ENCODE results near the gene GPRC5C.
A peak's percentile ranks its signal among the peaks of the same experiment; 100 is the strongest.

GPRC5C gene

DNA sequence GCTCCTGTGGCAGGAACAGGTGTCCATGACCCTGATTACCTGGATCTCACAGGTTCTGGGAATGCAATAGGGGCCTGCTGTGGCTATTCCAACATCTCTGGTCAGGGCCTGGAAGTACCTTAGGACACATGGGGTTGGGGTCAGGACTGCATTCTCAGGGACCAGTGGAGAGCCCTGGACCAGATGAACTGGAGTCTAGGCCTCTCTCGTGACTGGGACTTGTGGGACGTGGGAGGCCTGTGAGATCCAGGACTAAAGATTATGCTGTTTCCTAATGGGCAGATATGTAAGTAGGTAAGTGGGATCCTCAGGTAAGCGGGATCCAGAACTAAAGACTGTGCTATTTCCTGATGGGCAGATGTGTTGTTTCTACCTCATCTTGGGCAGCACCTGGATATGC, 18.3 kb downstream of the GPRC5C start:
- Histone ChIP-seq H3K36me3 (ENCODE audit: control insufficient read depth, insufficient read depth, low read length) (peaks cover 4% of the 10 kb centered on the region), H3K9me3 (ENCODE audit: control insufficient read depth, insufficient read depth, low read length) (no peaks in the 10 kb centered on the region), H3K4me3 (ENCODE audit: low read depth, low read length) (no peak overlapping the region), H3K27me3 (ENCODE audit: control insufficient read depth, insufficient read depth, low read length) (peaks cover 17% of the 10 kb centered on the region), H3K4me1 (ENCODE audit: control insufficient read depth, insufficient read depth, low read length) (peaks cover 13% of the 10 kb centered on the region), H3K9ac (ENCODE audit: low read depth, low read length) (no peak overlapping the region)

DNA sequence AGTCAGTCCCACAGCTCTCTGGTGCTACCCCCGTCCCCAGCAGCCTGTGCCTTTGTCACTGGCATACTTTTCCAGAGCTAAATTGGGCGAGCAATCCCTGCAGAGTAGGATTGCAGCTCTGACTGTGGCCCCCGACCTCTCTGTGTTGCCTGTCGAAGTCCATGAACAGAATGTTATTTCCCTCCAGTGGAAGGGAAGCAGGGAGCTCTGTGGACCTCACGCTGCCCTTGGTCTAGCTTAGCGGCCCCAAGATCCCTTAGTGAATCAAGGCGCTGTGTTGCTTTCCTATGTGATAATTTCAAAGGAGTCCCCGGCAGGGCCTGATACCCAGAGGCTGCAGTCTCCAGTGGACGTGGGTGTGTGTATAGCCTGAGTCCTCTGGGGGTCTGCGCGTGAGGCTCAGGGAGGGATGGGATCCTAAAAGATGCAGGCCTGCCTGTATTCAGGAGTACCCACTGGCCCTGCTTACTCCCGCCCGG, 19.1 kb downstream of the GPRC5C start:
- H3K9me3 ChIP-seq (ENCODE audit: control insufficient read depth, insufficient read depth, low read length), result no peaks in the 10 kb centered on the region
- peaks cover 11% of the 10 kb centered on the region for H3K4me1 ChIP-seq (ENCODE audit: control insufficient read depth, insufficient read depth, low read length)
- H3K36me3 ChIP-seq (ENCODE audit: control insufficient read depth, insufficient read depth, low read length), result peaks cover 4% of the 10 kb centered on the region
- peaks cover 20% of the 10 kb centered on the region for H3K27me3 ChIP-seq (ENCODE audit: control insufficient read depth, insufficient read depth, low read length)
- no peak overlapping the region for H3K4me3 ChIP-seq (ENCODE audit: low read depth, low read length)
- H3K9ac ChIP-seq (ENCODE audit: low read depth, low read length), result no peak overlapping the region

- H3K9ac ChIP-seq (ENCODE audit: low read depth, low read length), result no peak overlapping the region
- H3K9me3 ChIP-seq (ENCODE audit: control insufficient read depth, insufficient read depth, low read length), result no peaks in the 10 kb centered on the region
- H3K4me3 ChIP-seq (ENCODE audit: low read depth, low read length), result no peak overlapping the region
- H3K36me3 ChIP-seq (ENCODE audit: control insufficient read depth, insufficient read depth, low read length), result peaks cover 4% of the 10 kb centered on the region
- peaks cover 11% of the 10 kb centered on the region for H3K4me1 ChIP-seq (ENCODE audit: control insufficient read depth, insufficient read depth, low read length)
- H3K27me3 ChIP-seq (ENCODE audit: control insufficient read depth, insufficient read depth, low read length), result peaks cover 22% of the 10 kb centered on the region
Measured at GRCh38 chr17:74451557-74451956, 19.7 kb downstream of the GPRC5C start.

- no peaks in the 10 kb centered on the region for H3K36me3 ChIP-seq (ENCODE audit: control insufficient read depth, insufficient read depth, low read length)
- H3K4me1 ChIP-seq (ENCODE audit: control insufficient read depth, insufficient read depth, low read length), result peaks cover 11% of the 10 kb centered on the region
- no peak overlapping the region for H3K9ac ChIP-seq (ENCODE audit: low read depth, low read length)
- no peaks in the 10 kb centered on the region for H3K9me3 ChIP-seq (ENCODE audit: control insufficient read depth, insufficient read depth, low read length)
- peaks cover 22% of the 10 kb centered on the region for H3K27me3 ChIP-seq (ENCODE audit: control insufficient read depth, insufficient read depth, low read length)
- H3K4me3 ChIP-seq (ENCODE audit: low read depth, low read length), result no peak overlapping the region
Measured at GRCh38 chr17:74452033-74452840, 20.3 kb downstream of the GPRC5C start.

GRCh38 chr17:74452841-74453661, 21.2 kb downstream of the GPRC5C start:
- H3K36me3 ChIP-seq (ENCODE audit: control insufficient read depth, insufficient read depth, low read length), result no peaks in the 10 kb centered on the region
- peaks cover 25% of the 10 kb centered on the region for H3K27me3 ChIP-seq (ENCODE audit: control insufficient read depth, insufficient read depth, low read length)
- no peak overlapping the region for H3K9ac ChIP-seq (ENCODE audit: low read depth, low read length)
- H3K9me3 ChIP-seq (ENCODE audit: control insufficient read depth, insufficient read depth, low read length), result no peaks in the 10 kb centered on the region
- H3K4me3 ChIP-seq (ENCODE audit: low read depth, low read length), result peak overlapping the region; percentile 53
- H3K4me1 ChIP-seq (ENCODE audit: control insufficient read depth, insufficient read depth, low read length), result peaks cover 11% of the 10 kb centered on the region

- peaks cover 29% of the 10 kb centered on the region for H3K27me3 ChIP-seq (ENCODE audit: control insufficient read depth, insufficient read depth, low read length)
- H3K4me1 ChIP-seq (ENCODE audit: control insufficient read depth, insufficient read depth, low read length), result peaks cover 11% of the 10 kb centered on the region
- peak overlapping the region; percentile 53 for H3K4me3 ChIP-seq (ENCODE audit: low read depth, low read length)
- no peaks in the 10 kb centered on the region for H3K9me3 ChIP-seq (ENCODE audit: control insufficient read depth, insufficient read depth, low read length)
- H3K9ac ChIP-seq (ENCODE audit: low read depth, low read length), result no peak overlapping the region
- no peaks in the 10 kb centered on the region for H3K36me3 ChIP-seq (ENCODE audit: control insufficient read depth, insufficient read depth, low read length)
Measured at GRCh38 chr17:74453665-74454196, 21.8 kb downstream of the GPRC5C start.

GRCh38 chr17:74454197-74455024, 22.5 kb downstream of the GPRC5C start:
- Histone ChIP-seq H3K27me3 (ENCODE audit: control insufficient read depth, insufficient read depth, low read length) (peaks cover 29% of the 10 kb centered on the region), H3K4me1 (ENCODE audit: control insufficient read depth, insufficient read depth, low read length) (peaks cover 11% of the 10 kb centered on the region), H3K4me3 (ENCODE audit: low read depth, low read length) (peak overlapping the region; percentile 56), H3K9me3 (ENCODE audit: control insufficient read depth, insufficient read depth, low read length) (no peaks in the 10 kb centered on the region), H3K36me3 (ENCODE audit: control insufficient read depth, insufficient read depth, low read length) (no peaks in the 10 kb centered on the region), H3K9ac (ENCODE audit: low read depth, low read length) (no peak overlapping the region)

DNA sequence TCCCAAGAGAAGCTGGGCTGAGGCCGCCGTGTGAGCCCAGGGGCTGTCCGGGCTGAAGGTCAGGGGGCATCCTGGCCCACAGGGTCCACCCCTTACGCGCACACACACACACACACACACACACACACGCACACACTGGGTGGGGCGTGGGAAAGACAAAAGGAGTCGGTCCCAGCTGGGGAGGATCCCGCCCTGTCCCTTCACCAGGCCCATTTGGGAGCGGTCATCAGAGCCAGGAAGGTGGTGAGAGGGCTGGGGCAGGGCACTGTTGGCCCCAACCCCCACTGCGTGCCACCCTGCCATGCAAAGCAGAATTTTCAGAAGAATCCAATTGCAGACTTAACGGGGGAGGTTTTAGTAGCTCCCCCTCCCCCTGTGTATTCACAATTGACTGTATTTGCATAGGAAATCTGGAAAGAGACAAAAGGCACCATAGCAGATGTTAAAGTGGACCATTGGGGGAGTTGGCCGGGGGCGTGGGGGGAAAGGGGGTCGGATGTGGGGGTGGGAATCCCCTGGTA, 23.2 kb downstream of the GPRC5C start:
- Histone ChIP-seq H3K4me1 (ENCODE audit: control insufficient read depth, insufficient read depth, low read length) (peaks cover 11% of the 10 kb centered on the region), H3K9ac (ENCODE audit: low read depth, low read length) (no peak overlapping the region), H3K9me3 (ENCODE audit: control insufficient read depth, insufficient read depth, low read length) (no peaks in the 10 kb centered on the region), H3K27me3 (ENCODE audit: control insufficient read depth, insufficient read depth, low read length) (peaks cover 29% of the 10 kb centered on the region), H3K36me3 (ENCODE audit: control insufficient read depth, insufficient read depth, low read length) (no peaks in the 10 kb centered on the region), H3K4me3 (ENCODE audit: low read depth, low read length) (peak overlapping the region; percentile 56)

DNA sequence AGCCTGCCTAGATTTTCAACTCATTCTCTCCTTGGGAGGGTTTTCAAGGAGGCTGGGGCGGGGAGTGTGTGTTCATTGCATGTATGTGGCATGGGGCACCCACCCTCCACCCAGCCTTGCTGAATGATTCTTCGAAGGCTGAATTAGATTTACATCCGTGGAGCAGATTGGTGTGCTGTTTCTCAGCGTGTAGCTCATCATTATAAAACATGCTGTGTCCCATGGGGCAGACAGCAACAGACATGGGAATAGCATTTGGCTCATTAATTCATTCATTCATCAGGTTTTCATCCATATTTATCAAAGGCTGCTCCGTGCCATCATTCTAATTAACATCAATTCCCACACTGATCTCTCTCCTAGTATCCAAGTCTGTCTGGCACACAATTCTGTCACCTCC, 23.9 kb downstream of the GPRC5C start:
- Histone ChIP-seq H3K27me3 (ENCODE audit: control insufficient read depth, insufficient read depth, low read length) (peaks cover 29% of the 10 kb centered on the region), H3K4me3 (ENCODE audit: low read depth, low read length) (no peak overlapping the region)

GRCh38 chr17:74457146-74457819, 25.4 kb downstream of the GPRC5C start:
- Histone ChIP-seq H3K9ac (ENCODE audit: low read depth, low read length) (no peak overlapping the region), H3K9me3 (ENCODE audit: control insufficient read depth, insufficient read depth, low read length) (no peaks in the 10 kb centered on the region), H3K27me3 (ENCODE audit: control insufficient read depth, insufficient read depth, low read length) (peaks cover 26% of the 10 kb centered on the region), H3K4me3 (ENCODE audit: low read depth, low read length) (no peak overlapping the region), H3K4me1 (ENCODE audit: control insufficient read depth, insufficient read depth, low read length) (peaks cover 8% of the 10 kb centered on the region), H3K36me3 (ENCODE audit: control insufficient read depth, insufficient read depth, low read length) (no peaks in the 10 kb centered on the region)

More for the DNA sequence above, 23.9 kb downstream of the GPRC5C start:
- Histone ChIP-seq H3K36me3 (ENCODE audit: control insufficient read depth, insufficient read depth, low read length) (no peaks in the 10 kb centered on the region), H3K9ac (ENCODE audit: low read depth, low read length) (no peak overlapping the region), H3K4me1 (ENCODE audit: control insufficient read depth, insufficient read depth, low read length) (peaks cover 11% of the 10 kb centered on the region), H3K9me3 (ENCODE audit: control insufficient read depth, insufficient read depth, low read length) (no peaks in the 10 kb centered on the region)
